ENCODE measurements around the gene EIF3C.
"Not testable (repeated sequence)": the region's sequence is repeated elsewhere in the genome, so short reads cannot be mapped to it uniquely, and the experiment has no call there.

- TF ChIP-seq ARNT (IDR thresholded peaks at IDR 0.05); TARDBP (IDR thresholded peaks at IDR 0.05); SUZ12 (IDR thresholded peaks at IDR 0.05); ELF4 (IDR thresholded peaks at IDR 0.05); SP1 (IDR thresholded peaks at IDR 0.05); CTBP1 (IDR thresholded peaks at IDR 0.05; ENCODE audit: borderline replicate concordance); HDGF (IDR thresholded peaks at IDR 0.05; ENCODE audit: borderline replicate concordance); BHLHE40 (IDR thresholded peaks at IDR 0.05; ENCODE audit: borderline replicate concordance): not testable (repeated sequence)
Observed at GRCh38 chr16:28668199-28668598, 43.1 kb upstream of the EIF3C start.

All from HEK293T (cell line).